Skin of body (tissue), 2 donors: ENCODE data around the gene CAMK2G. TPM values are rescaled to one million over a fixed set of nuclear protein-coding genes. Genes with fewer than 3 reads are reported as not detected.

Source experiments
- DNase-seq: peaks from one replicate; lab custom pipeline; 2025; lab: John Stamatoyannopoulos, UW
- total RNA-seq: library from RNA; depleted of rRNA; stranded (reverse); fragments of >200 nt; gene quantifications from one replicate; pipeline ENCODE4 v1.2.3, GENCODE V29; 2014

The CAMK2G gene
- total RNA-seq, 1 donor from 2014 or later: 19.2 TPM

- DNase-seq: no peak
Observed at GRCh38 chr10:73814276-73814895, 60.0 kb downstream of the CAMK2G start.

DNA sequence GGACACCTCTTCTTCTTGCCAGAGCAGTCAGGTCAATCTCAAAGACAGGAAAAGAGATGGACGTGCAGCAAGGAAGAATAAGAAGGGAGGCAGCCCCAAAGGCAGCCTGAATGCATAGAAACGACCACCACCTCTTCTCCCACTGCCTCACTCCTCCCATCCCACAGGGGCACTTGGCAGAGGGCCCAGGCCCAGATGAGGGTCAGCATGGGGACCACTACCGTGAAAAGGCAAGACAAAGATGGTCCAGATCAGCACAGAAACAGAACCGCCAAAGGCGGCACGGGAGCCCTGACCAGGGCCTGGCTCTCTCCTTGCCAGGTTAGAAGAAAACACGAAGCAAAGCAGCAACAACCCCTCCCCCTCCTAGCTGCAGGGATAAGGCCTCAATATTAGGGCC is 61.0 kb downstream of the CAMK2G start:
- DNase-seq: no peak

- no peak for DNase-seq
Observed at GRCh38 chr10:73812657-73813056, 61.7 kb downstream of the CAMK2G start.

GRCh38 chr10:73810735-73811465 is 63.5 kb downstream of the CAMK2G start:
- DNase-seq: no peak

- no peak for DNase-seq
Observed at GRCh38 chr10:73810358-73810734, 64.0 kb downstream of the CAMK2G start.

DNA sequence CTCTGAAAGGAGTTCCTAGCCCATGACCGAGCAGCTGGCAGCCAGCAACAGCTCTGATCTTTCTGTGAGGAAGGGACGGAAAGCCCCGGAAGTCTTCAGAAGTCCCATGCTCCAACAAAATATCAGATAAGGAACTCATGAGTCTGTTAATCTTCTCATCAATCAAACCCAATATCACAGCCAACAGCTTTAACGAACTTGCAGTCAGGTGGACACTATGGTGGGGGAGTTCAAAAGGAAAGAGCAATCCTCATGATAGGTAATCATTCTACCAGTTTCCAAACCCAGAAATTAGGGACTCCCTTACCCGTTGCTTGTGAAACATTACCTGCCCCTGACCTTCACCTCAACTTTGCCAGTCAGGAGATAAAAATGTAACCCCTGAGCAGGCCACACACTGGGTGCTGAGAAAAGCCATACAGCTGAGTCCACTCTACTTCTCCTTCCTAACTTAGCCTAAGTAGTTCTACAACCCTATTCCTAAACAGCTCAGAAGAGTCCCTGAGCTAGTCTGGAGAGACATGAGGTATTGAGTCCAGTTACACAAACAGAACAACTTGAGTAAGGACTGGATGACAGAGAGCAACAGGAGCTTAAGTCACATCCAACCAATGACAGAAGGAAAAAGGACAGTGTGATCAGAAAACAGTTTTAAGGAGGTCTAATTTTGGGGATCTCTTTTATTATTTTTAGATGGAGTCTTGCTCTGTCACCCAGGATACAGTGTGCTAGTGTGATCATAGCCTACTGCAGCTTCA is 65.1 kb downstream of the CAMK2G start:
- DNase-seq: no peak

- DNase-seq: no peak
Observed at GRCh38 chr10:73808021-73808815, 66.1 kb downstream of the CAMK2G start.

DNA sequence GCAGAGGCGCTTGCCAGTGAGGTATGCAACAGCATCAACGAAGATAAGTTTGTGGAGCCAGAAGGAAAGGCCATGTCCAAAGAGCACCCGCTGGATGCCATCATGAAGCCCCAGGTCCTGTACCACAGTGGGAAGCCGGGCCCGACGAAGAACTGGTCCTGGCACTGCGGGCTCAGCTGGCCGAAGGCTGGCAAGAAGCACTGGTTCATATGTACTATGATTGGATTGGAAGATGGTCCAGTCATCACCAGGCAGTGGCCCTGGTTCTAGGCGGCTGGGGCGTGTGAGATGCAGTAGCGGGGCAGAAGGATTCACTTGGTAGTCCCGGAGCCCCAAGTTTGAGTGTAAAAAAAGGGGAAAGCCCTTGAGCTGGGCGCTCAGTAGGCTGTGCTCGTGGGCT is 66.9 kb downstream of the CAMK2G start:
- DNase-seq: no peak

DNA sequence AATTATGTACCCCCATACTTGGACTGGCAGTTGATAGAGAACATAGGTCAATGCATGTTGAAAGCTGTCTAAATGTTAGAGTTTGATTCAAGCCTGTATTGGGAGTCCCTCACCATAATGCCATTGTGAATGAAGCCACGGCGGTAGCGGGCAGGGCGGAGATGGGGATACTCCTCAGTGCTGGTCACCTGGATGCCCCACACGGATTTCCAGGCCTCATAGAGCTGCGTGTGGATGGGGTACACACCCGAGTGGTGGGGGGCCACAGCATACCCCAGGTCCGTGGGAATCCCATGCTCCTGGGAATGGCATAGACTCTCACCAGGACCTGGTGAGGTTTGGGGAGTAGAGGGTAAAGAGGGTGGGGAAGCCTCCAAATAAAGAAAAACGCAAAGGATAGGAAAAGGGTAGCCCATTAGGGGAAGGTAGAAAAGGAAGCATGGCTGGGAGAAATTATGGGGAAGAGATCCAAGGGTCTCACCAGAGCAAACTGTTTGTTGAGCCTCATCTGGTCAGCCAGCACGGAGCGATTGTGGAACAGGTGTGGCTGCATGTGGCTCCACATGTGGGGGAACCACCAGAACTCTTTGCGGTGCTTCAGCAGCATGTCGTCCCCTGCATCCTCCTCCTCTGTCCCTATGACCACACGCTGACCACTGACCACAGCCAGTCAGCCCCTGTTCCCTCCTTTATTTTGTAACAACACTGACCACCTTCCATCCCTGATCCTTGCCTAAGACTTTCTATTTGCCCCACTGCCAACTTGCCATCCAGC is 68.0 kb downstream of the CAMK2G start:
- DNase-seq: no peak

DNA sequence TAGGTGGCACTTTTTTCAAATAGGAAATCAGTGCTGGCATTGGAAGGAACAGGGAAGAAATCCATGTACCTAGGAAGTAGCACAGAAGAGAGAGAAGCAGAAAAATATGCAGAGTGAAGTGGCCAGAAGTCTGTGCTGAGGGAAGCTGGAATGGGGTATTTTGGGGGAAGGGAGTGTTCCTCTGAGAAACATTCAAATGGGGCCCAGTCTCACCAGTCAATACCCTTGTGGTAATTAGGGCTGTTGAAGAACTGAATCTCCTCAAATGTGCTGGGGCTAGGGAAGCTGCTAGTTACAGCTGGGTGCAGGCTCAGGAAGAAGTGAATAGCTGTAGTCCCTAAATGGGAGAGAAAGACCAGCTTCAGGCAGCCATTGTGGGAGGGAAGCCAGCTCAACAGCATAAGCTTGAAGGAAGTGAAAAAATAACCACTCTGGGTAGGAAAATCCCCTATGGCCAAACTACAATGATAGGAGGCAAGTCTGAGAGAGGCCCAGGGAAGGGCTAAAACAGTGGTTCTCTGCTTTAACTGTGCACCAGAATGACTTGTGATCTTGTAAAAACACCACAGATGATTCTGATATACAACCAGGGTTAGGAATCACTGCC is 70.6 kb downstream of the CAMK2G start:
- no peak for DNase-seq

- DNase-seq: no peak
Observed at GRCh38 chr10:73802276-73802991, 71.9 kb downstream of the CAMK2G start.

- no peak for DNase-seq
Observed at GRCh38 chr10:73801253-73801590, 73.1 kb downstream of the CAMK2G start.

DNA sequence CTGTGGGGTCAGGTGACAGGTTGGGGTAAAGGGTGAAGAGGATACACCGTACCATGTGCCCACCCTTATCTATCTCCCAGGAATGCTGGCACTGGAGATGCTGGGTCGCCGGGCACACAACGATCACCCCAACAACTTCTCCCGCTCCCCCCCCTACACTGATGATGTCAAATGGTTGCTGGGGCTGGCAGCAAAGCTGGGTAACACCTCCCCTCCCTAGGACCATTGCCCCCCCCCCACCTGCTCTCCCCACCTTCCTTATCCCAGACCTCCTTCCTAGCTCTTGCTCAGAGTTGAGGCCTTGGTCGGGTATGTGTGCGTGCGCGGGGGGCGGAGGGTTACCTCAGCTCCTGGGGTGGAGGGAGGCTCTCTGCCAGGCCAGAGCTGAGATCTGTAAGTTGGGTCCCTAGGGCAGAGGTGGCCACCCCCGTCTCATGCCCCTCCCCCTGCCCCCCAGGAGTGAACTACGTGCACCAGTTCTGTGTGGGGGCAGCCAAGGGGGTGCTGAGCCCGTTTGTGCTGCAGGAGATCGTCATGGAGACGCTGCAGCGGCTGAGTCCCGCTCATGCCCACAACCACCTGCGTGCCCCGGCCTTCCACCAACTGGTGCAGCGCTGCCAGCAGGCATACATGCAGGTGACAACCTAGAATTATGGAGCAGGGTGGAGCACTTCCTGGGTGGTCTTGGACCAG is 73.6 kb downstream of the CAMK2G start:
- no peak for DNase-seq

GRCh38 chr10:73799899-73800559 is 74.3 kb downstream of the CAMK2G start:
- no peak for DNase-seq

- no peak for DNase-seq
Observed at GRCh38 chr10:73798927-73799560, 75.3 kb downstream of the CAMK2G start.

- no peak for DNase-seq
Observed at GRCh38 chr10:73798087-73798486, 76.3 kb downstream of the CAMK2G start.

DNA sequence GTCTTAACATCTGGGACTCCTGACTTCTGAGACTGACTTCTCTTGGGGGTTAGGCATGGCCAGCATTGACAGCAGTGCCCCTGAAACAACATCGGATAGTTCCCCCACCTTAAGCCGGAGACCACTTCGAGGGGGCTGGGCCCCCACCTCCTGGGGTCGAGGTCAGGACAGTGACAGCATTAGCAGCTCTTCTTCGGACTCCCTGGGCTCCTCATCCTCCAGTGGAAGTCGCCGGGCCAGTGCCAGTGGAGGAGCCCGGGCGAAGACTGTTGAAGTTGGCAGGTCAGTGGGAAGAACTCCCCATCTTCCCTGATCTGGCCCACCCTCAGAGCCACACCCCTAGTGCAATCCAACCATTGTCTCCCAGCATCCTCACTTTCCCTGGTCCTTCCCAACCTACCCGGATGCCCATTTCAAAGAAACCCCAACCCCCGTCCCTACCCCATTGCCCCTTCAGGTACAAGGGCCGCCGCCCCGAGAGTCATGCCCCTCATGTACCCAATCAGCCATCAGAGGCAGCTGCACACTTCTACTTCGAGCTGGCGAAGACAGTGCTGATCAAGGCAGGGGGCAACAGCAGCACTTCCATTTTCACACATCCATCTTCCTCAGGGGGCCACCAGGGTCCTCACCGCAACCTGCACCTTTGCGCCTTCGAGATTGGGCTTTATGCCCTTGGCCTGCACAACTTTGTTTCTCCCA is 76.9 kb downstream of the CAMK2G start:
- DNase-seq: no peak

- DNase-seq: no peak
Observed at GRCh38 chr10:73796766-73797165, 77.6 kb downstream of the CAMK2G start.
